Breast epithelium (tissue), 4 donors: ENCODE measurements around the gene CCER1. TPM values are rescaled to one million over a fixed set of nuclear protein-coding genes. Genes with fewer than 3 reads are reported as not detected.

Source experiments
- DNase-seq, 2 donors: peaks; one replicate each; pipeline ENCODE4 v3.0.0-alpha.2; 2019; ENCODE audit warnings: low spot score in 2 of 2
- H3K27ac ChIP-seq, 2 donors: fragments of 200-600 bp; sonication (generic) in 1 of 2; one replicate each; pipeline ENCODE4 v1.5.1; 2016 to 2019; ENCODE audit warnings: mild to moderate bottlenecking in 1 of 2
- H3K27me3 ChIP-seq, 2 donors: fragments of 200-600 bp; sonication (generic) in 1 of 2; one replicate each; pipeline versions ENCODE4 v1.5.1 to v1.6.0; 2017 to 2019; ENCODE audit warnings: control low read depth in 1 of 2, mild to moderate bottlenecking in 1 of 2
- H3K36me3 ChIP-seq: fragments of 200-600 bp; one replicate; pipeline ENCODE4 v1.5.1; 2019
- H3K4me1 ChIP-seq, 2 donors: fragments of 200-600 bp; sonication (generic); one replicate each; pipeline ENCODE4 v1.5.1; 2016 to 2019; ENCODE audit warnings: control low read depth in 1 of 2
- H3K4me3 ChIP-seq, 3 donors: fragments of 200-600 bp; sonication (generic); 1 replicate in 2 of 3; 2 replicates in 1 of 3; pipeline ENCODE4 v1.5.1; 2016 to 2019; ENCODE audit warnings: mild to moderate bottlenecking in 3 of 3, moderate library complexity in 2 of 3
- H3K9me3 ChIP-seq, 2 donors: fragments of 200-600 bp; sonication (generic) in 1 of 2; one replicate each; pipeline ENCODE4 v1.5.1; 2016 to 2019; ENCODE audit warnings: control low read depth in 1 of 2
- POLR2A ChIP-seq: fragments of 450-650 bp; IDR thresholded peaks from one replicate; pipeline ENCODE4 v1.6.1; 2016; ENCODE audit warnings: antibody characterized with exemption, mild to moderate bottlenecking, moderate library complexity
- POLR2AphosphoS5 ChIP-seq, 3 donors: sonication (generic); formaldehyde crosslinking; IDR thresholded peaks; one replicate each; pipeline ENCODE4 v1.6.1; 2017; ENCODE audit warnings: antibody characterized with exemption in 3 of 3
- intact Hi-C: fragments of 100-400 bp; cut with DNase I; formaldehyde crosslinking; loops from one replicate; pipeline ENCODE4 v1.15.1; 2023; ENCODE audit warnings: low total_unique reads
- total RNA-seq, 3 donors: library from RNA; depleted of rRNA; stranded (reverse); fragments of >200 nt; gene quantifications; one replicate each; pipeline ENCODE4 v1.1.0, GENCODE V29; 2016
- TF ChIP-seq, protein P1 (sequence below), 3 donors: fragments of 450-650 bp; IDR thresholded peaks; one replicate each; pipeline ENCODE4 v1.5.1; 2016 to 2017; ENCODE audit warnings: antibody characterized with exemption in 3 of 3, mild to moderate bottlenecking in 3 of 3, moderate library complexity in 3 of 3

Gene CCER1
- total RNA-seq, 3 donors from 2014 or later, result not detected

DNA sequence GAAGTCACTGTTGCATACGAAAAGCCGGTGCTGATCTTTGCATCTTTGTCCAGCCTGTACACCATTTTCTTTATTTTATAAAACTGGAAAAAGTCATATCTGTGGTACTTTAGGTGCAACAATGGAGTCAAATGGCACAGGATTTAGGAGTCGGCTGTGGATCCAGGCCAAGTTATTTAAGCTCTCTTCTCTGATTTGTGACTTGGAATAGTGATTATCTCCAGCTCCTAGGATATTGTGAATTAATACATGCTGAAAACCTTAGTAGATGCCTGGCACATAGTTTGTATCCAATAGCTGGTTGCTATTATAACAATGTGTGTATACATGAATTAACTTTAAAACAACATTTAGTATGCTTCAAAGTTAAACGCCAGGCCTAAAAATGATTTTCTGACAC, 6.2 kb upstream of the CCER1 start:
- no peak overlapping the region for H3K4me3 ChIP-seq
- H3K27me3 ChIP-seq, result no peaks in the 10 kb centered on the region
- H3K27ac ChIP-seq, result no peak overlapping the region
- intact Hi-C loops, result no loop called here
- no peaks in the 10 kb centered on the region for H3K36me3 ChIP-seq
- TF ChIP-seq, protein P1, sequence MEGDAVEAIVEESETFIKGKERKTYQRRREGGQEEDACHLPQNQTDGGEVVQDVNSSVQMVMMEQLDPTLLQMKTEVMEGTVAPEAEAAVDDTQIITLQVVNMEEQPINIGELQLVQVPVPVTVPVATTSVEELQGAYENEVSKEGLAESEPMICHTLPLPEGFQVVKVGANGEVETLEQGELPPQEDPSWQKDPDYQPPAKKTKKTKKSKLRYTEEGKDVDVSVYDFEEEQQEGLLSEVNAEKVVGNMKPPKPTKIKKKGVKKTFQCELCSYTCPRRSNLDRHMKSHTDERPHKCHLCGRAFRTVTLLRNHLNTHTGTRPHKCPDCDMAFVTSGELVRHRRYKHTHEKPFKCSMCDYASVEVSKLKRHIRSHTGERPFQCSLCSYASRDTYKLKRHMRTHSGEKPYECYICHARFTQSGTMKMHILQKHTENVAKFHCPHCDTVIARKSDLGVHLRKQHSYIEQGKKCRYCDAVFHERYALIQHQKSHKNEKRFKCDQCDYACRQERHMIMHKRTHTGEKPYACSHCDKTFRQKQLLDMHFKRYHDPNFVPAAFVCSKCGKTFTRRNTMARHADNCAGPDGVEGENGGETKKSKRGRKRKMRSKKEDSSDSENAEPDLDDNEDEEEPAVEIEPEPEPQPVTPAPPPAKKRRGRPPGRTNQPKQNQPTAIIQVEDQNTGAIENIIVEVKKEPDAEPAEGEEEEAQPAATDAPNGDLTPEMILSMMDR (IDR thresholded peaks at IDR 0.05), result no peak
- TF ChIP-seq POLR2A (no peak), POLR2AphosphoS5 (IDR thresholded peaks at IDR 0.05) (no peak)
- no peaks in the 10 kb centered on the region for H3K9me3 ChIP-seq
- H3K4me1 ChIP-seq, result no peaks in the 10 kb centered on the region
- no peak for DNase-seq

DNA sequence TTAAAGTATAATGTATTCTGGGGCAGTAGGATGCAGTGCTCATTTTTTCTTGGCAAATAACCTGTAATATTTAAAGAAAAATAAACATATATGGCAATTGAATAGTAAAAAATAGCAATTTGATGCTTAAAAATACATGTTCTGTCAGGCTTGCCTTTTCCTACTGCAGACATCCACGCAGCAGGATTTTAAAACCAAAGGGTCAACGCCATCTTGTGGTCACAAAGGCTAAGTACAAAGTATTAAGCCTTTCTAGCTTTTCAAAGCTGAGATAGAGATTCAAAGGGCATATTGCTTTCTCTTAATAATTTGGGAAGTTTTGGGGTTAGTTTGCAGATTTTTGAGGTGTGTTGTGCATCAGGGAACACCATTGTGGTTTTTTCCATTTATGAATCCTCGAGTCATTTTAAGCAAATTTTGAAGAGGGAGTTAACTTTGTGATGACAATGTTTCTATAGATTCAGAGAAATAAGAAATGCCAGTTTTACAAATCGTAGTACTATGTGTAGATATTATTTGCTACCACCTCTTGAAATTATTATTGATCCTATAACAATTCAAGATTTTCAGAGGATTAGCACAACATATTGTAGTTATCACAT, 4.7 kb upstream of the CCER1 start:
- DNase-seq, result no peak
- no peaks in the 10 kb centered on the region for H3K27me3 ChIP-seq
- intact Hi-C loops, result loop anchor here (2.0 kb wide), 1 partner anchor 39 kb away; no protein-coding TSS in a partner anchor
- H3K4me1 ChIP-seq, result no peaks in the 10 kb centered on the region
- no peak overlapping the region for H3K27ac ChIP-seq
- H3K9me3 ChIP-seq, result no peaks in the 10 kb centered on the region
- H3K4me3 ChIP-seq, result no peak overlapping the region
- H3K36me3 ChIP-seq, result no peaks in the 10 kb centered on the region
- TF ChIP-seq, protein P1 (IDR thresholded peaks at IDR 0.05), result peak; percentile 46 to 73 (median 60)
- TF ChIP-seq POLR2A, result no peak

DNA sequence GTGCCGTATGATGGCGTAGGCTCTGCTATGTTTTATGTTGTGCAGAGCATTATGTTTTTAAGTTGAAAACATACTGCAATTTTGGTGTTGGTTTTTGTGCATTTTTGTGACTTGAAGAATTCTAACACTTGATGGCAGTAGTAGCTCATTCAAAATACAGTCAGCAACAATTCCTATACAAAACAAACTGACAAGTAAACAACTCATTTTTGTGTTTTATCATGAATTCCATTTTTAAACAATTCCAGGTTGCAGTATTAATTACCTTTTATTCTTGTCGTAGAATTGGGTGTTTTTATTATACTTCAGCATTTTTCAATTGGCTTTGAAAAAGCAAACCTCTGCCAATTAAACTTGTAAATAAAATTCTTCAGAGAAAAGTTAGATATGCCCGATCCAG, 4.1 kb upstream of the CCER1 start:
- Histone ChIP-seq H3K9me3 (no peaks in the 10 kb centered on the region), H3K4me3 (no peak overlapping the region), H3K4me1 (no peaks in the 10 kb centered on the region), H3K27me3 (no peaks in the 10 kb centered on the region), H3K27ac (no peak overlapping the region), H3K36me3 (no peaks in the 10 kb centered on the region)
- intact Hi-C loops, result loop anchor here (2.0 kb wide), 1 partner anchor 40 kb away; no protein-coding TSS in a partner anchor
- DNase-seq, result no peak
- TF ChIP-seq POLR2A (no peak), POLR2AphosphoS5 (IDR thresholded peaks at IDR 0.05) (no peak)
- TF ChIP-seq, protein P1 (IDR thresholded peaks at IDR 0.05), result no peak

DNA sequence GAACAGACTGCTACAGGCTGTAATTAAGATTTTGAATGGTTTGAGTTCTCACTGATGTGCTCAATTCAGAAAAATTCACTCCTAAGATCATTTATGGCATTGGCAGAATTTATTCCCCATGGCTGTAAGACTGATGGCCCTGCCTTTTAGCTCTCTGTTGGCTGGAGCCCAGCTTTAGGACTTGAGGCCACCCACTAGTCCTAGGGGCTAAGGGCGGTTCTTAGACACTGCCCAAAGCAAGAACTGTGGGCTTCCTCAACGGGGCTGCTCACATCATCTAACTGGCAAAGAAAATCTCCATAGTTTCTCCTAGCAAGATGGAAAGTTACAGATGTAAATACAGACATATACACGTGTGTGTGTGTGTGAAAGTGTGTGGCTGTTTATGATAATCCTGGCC, 3.4 kb upstream of the CCER1 start:
- DNase-seq, result no peak

DNA sequence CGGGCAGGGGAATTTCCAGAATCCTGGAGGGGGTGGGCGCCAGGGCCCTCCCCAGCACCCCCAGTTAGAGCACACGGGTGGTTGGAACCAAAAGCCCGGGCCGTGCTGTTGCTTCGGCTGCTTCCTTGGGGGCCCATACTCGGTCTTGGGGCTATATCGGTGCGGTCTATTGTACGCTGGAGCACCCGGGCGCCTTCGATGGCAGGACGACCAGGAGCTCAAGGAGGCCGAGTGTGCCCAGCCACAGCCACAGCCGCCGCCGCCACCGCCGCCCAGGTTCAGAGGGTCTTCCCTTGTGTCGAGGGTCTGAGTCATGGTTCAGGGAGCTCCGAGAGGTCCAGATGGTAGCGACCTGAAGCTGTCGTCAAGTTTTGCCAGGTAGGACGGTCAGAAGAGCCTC, 548 bp downstream of the CCER1 start:
- H3K27me3 ChIP-seq, result no peaks in the 10 kb centered on the region
- H3K27ac ChIP-seq, result no peak overlapping the region
- DNase-seq, result no peak
- TF ChIP-seq POLR2A (no peak), POLR2AphosphoS5 (IDR thresholded peaks at IDR 0.05) (no peak)
- TF ChIP-seq, protein P1 (IDR thresholded peaks at IDR 0.05), result no peak
- no peaks in the 10 kb centered on the region for H3K9me3 ChIP-seq
- intact Hi-C loops, result no loop called here
- no peaks in the 10 kb centered on the region for H3K4me1 ChIP-seq
- no peak overlapping the region for H3K4me3 ChIP-seq
- no peaks in the 10 kb centered on the region for H3K36me3 ChIP-seq

More for the DNA sequence above, 3.4 kb upstream of the CCER1 start:
- H3K4me3 ChIP-seq, result no peak overlapping the region
- H3K36me3 ChIP-seq, result no peaks in the 10 kb centered on the region
- H3K9me3 ChIP-seq, result no peaks in the 10 kb centered on the region
- TF ChIP-seq, protein P1 (IDR thresholded peaks at IDR 0.05), result no peak
- TF ChIP-seq POLR2A (no peak), POLR2AphosphoS5 (IDR thresholded peaks at IDR 0.05) (no peak)
- H3K27ac ChIP-seq, result no peak overlapping the region
- intact Hi-C loops, result loop anchor here (2.0 kb wide), 1 partner anchor 40 kb away; no protein-coding TSS in a partner anchor
- H3K4me1 ChIP-seq, result no peaks in the 10 kb centered on the region
- no peaks in the 10 kb centered on the region for H3K27me3 ChIP-seq
